SH-SY5Y (cell line): ENCODE results near the gene PCGF3.

Experiments
- GATA2 ChIP-seq: IDR thresholded peaks from 2 replicates; pipeline ENCODE4 v1.6.1; 2011; ENCODE audit warnings: mild to moderate bottlenecking, low read depth, low read length
- GATA3 ChIP-seq: IDR thresholded peaks from 2 replicates; pipeline ENCODE4 v1.6.1; 2011; ENCODE audit warnings: low read depth, mild to moderate bottlenecking, low read length, moderate library complexity

The PCGF3 gene

DNA sequence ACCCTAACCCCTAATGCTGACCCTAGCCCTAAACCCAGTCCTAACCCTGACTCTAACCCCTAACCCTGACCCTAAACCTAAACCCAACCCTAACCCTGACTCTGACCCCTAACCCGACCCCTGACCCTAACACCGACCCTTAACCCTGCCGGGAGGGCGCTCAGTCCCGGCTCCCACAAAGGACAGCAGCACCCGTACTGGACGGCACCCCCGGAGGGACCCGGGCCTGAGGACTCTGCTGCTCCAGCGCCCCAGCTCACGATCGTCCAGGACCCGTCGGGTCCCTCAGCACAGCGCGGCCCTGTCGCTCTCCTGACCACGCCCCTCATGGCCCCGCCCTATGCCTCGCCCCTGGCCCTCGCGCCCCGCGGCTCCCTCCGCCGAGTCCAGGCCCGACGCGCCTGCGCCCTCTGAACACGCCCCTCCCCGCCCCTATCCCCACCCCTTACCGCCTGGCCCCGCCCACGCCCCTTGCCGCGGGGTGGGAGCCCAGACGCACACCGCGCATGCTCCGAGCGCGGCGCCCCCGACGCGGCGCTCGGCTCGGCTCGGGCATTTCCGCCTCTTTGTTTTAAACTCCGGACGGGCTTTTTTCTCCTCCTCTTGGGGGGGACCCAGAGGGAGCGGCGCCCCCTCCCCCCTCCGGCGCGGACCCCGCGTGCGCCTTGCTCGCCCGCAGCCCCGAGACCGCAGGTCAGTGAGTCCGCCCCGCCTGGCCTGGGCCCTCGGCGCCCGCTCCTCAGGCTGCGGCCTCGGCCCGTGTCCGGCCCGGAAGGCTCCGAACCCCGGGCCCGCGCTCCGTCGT lies at the start of gene PCGF3:
Gene PCGF3, plus strand, starts transcription at position 555 of the 805 bp plus-strand sequence. CDS start 27,849 bp downstream, outside the sequence.
- TF ChIP-seq GATA3 (no peak), GATA2 (no peak)

- TF ChIP-seq GATA2 (no peak), GATA3 (no peak)
Measured at GRCh38 chr4:656436-657337, 48.9 kb upstream of the PCGF3 start.

DNA sequence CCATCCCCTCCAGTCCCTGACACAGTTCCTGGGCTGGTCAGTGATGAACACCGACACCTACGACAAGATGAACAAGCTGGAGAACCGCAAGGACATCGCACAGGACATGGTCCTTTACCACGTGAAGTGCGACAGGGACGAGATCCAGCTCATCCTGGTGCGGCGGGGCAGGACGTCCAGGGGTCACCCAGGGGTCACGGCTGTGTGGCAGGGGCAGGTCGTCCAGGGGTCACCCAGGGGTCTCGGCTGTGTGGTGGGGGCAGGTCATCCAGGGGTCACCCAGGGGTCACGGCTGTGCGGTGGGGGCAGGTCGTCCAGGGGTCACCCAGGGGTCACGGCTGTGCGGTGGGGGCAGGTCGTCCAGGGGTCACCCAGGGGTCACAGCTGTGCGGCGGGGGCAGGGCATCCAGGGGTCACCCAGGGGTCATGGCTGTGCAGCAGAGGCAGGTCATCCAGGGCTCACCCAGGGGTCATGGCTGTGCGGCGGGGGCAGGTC lies 48.2 kb upstream of the PCGF3 start:
- no peak for TF ChIP-seq GATA3
- TF ChIP-seq GATA2: no peak

DNA sequence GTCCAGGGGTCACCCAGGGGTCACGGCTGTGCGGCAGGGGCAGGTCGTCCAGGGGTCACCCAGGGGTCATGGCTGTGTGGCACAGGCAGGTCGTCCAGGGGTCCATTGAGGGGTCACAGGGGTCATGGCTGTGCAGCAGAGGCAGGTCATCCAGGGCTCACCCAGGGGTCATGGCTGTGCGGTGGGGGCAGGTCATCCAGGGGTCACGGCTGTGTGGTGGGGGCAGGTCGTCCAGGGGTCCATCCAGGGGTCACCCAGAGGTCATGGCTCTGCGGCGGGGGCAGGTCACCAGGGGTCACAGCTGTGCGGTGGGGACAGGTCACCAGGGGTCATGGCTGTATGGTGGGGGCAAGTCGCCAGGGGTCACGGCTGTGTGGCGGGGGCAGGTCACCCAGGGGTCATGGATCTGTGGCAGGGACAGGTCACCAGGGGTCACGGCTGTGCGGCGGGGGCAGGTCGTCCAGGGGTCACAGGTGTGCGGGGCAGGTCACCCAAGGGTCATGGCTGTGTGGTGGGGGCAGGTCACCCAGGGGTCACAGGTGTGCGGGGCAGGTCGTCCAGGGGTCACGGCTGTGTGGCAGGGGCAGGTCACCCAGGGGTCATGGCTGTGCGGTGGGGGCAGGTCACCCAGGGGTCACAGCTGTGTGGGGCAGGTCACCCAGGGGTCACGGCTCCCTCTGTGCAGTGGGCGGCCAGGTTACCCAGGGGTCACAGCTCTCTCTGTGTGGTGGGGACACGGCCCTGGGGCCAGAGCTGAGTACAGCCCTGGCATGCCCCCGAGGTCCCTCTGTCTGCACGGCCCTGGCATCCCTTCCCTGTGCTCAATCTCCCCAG lies 47.6 kb upstream of the PCGF3 start:
- TF ChIP-seq GATA2 (no peak), GATA3 (no peak)

DNA sequence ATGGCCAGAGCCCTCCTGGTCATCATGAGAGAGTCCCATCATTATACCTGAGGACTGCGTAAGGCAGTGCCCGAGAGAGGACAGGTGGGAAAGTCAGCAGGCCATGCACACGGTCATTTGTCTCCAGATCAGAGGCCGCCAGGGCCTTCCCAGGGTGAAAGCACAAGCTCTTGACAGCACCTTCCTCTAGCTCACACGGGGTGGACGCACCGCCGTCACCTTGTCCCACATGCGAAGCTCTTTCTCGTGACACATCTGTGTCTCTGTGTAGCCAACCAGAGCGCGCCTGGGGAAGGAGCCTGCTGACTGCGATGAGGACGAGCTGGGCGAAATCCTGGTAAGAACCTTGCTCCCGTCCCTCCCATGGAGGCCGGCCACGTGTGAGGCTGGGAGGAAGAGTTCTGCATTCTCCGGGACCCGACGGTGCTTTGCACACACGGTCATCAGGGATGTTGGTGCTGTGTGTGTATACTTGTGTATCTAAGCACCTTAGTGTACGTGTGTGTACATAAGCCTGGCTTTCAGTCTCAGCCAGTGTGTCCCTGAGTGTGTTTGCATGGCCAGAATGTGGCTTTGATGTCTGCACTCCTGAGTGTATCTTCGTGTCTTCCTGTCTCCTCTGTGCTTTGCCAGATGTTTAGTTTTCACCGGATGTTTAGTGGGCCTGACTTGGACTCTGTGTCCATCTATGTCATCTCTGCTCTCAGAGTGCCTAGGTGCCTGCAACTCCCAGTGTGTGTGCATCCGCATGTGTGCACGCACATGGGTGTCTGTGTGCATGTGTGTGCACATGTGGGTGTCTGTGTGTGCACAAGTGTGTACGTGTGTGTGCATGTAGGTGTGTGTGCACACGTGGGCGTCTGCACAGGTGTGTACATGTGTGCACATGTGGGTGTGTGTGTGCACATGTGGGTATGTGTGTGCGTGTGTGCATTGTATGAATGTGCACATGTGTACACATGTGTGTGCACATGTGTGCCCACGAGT lies 46.7 kb upstream of the PCGF3 start:
- no peak for TF ChIP-seq GATA3
- no peak for TF ChIP-seq GATA2

DNA sequence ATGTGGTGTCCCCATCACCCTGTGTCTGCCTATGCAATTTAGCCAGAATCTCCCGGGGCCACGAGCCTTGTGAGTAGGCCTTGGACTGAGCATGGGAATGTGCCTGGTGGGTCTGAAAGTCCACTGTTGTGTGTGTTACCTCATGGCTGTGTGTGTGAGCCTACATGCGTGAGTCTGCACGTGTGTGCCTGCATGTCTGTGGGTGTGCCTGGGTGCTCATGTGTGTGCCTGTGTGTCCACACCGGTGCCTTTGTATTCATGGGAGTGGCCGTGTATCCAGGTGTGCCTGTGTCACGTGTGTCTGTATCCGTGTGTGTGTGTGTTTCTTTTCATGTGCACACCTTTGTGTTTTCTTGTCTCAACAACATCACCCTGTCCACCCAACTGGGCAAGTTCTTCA lies 45.8 kb upstream of the PCGF3 start:
- TF ChIP-seq GATA2: no peak

- TF ChIP-seq GATA3 (no peak), GATA2 (no peak)
Measured at GRCh38 chr4:660401-660800, 45.2 kb upstream of the PCGF3 start.

DNA sequence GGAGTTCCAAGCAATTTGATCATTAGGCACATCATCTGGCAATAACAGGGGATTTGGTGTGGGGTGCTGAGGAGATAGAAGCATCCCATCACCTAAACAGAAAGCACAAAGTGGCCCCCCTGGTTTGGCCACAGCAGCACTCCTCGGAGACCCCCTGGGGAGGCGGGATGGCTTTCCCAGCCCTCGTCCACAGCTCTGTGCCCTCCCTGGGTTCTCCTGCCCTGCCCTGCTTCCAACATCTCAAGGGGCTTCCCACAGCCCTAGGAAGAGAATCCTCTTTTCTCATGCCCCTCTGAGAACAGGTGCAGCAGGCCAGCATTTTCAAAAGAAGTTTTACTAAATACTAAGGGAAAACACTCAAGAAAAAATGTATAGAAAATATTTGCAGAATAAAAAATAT lies 44.4 kb upstream of the PCGF3 start:
- TF ChIP-seq GATA3: no peak
- no peak for TF ChIP-seq GATA2

- no peak for TF ChIP-seq GATA3
- no peak for TF ChIP-seq GATA2
Measured at GRCh38 chr4:661881-662761, 43.5 kb upstream of the PCGF3 start.

DNA sequence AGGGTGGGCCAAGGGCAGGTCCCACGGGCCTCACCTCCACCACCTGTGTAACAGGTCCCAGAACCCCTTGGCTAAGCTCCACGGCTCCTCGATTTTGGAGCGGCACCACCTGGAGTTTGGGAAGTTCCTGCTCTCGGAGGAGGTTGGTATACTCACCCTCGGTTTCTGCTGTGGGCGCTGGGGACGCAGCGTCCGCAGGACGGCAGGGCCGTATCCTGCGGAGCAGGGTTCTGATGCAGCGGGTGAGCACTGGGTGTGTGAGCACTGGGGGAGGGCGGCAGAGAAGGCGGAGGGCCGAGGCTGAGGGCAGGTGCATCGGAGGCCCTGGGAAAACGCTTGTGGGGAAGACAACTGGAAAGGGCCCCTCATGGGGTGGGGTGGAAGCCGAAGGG lies 42.6 kb upstream of the PCGF3 start:
- no peak for TF ChIP-seq GATA3
- TF ChIP-seq GATA2: no peak

- TF ChIP-seq GATA3: no peak
- TF ChIP-seq GATA2: no peak
Measured at GRCh38 chr4:663438-664428, 41.9 kb upstream of the PCGF3 start.
